Endodermal cell (in vitro differentiated cells): Measurements from ENCODE around the gene SC5D. TPM values are rescaled to one million over a fixed set of nuclear protein-coding genes. Genes with fewer than 3 reads are reported as not detected.

Experiments used
- DNase-seq: peaks from one replicate; pipeline ENCODE4 v3.0.0-alpha.2; 2017
- H3K27ac ChIP-seq: 2 replicates; pipeline ENCODE4 v1.5.1; 2013; ENCODE audit warnings: mild to moderate bottlenecking, low read depth, low read length, moderate library complexity
- H3K27me3 ChIP-seq: 2 replicates; pipeline ENCODE4 v1.6.1; 2013; ENCODE audit warnings: mild to moderate bottlenecking, low read length, moderate library complexity; ENCODE audit not compliant: insufficient read depth, control insufficient read depth, poor library complexity, severe bottlenecking
- H3K36me3 ChIP-seq: 2 replicates; pipeline ENCODE4 v1.7.0; 2013; ENCODE audit warnings: mild to moderate bottlenecking, low read length, moderate library complexity; ENCODE audit not compliant: control insufficient read depth, insufficient read depth
- H3K4me1 ChIP-seq: one replicate; pipeline ENCODE4 v1.7.0; 2013; ENCODE audit warnings: low read length; ENCODE audit not compliant: control insufficient read depth, insufficient read depth
- H3K4me3 ChIP-seq: 2 replicates; pipeline ENCODE4 v1.5.1; 2013; ENCODE audit warnings: mild to moderate bottlenecking, low read length, moderate library complexity
- H3K9ac ChIP-seq: 2 replicates; pipeline ENCODE4 v1.6.1; 2013; ENCODE audit warnings: mild to moderate bottlenecking, low read length, moderate library complexity; ENCODE audit not compliant: poor library complexity, severe bottlenecking; ENCODE audit errors: extremely low read depth
- H3K9me3 ChIP-seq: 2 replicates; pipeline ENCODE4 v1.6.1; 2013; ENCODE audit warnings: mild to moderate bottlenecking, low read length, moderate library complexity; ENCODE audit not compliant: control insufficient read depth
- H3K27ac Mint-ChIP-seq: 2 replicates; pipeline ENCODE4 v1.8.0; 2020; ENCODE audit warnings: mixed read lengths
- H3K27me3 Mint-ChIP-seq: 2 replicates; pipeline ENCODE4 v1.8.0; 2021; ENCODE audit warnings: mild to moderate bottlenecking, mixed read lengths; ENCODE audit not compliant: insufficient read depth
- H3K36me3 Mint-ChIP-seq: 2 replicates; pipeline ENCODE4 v1.8.0; 2020; ENCODE audit warnings: low read depth, mixed read lengths
- H3K4me1 Mint-ChIP-seq: 2 replicates; pipeline ENCODE4 v1.8.0; 2020; ENCODE audit warnings: mixed read lengths
- H3K4me3 Mint-ChIP-seq: 2 replicates; pipeline ENCODE4 v1.8.0; 2020; ENCODE audit warnings: mild to moderate bottlenecking, moderate library complexity, mixed read lengths
- H3K9me3 Mint-ChIP-seq: 2 replicates; pipeline ENCODE4 v1.8.0; 2020; ENCODE audit warnings: mild to moderate bottlenecking, mixed read lengths
- CTCF ChIP-seq: fragments of 200-600 bp; sonication (generic); conservative IDR thresholded peaks from 2 replicates; pipeline ENCODE4 v1.5.0; 2021; ENCODE audit warnings: antibody characterized with exemption, mild to moderate bottlenecking
- WGBS, 2 experiments: methylation state at CpG; one replicate each; pipeline versions ENCODE4 v1.1.5 to v1.1.7; 2013; ENCODE audit warnings: missing lambda C conversion rate in 2 of 2, mixed read lengths in 1 of 2; ENCODE audit not compliant: insufficient coverage in 1 of 2, insufficient read length in 1 of 2; 5-methylcytosine and 5-hydroxymethylcytosine counted together
- total RNA-seq, 2 donors: library from RNA; stranded (reverse); fragmentation: NEBNext Ultra II Directional in 1 of 2; extraction: Animal tissue kit (Norgen Biotek cat#: 25700) in 1 of 2; gene quantifications; 2 replicates in 1 of 2; 3 replicates in 1 of 2; pipeline ENCODE4 v1.2.1, GENCODE V29; 2021

The SC5D gene
- total RNA-seq, 2 donors from 2014 or later, result 66.0 to 70.9 TPM

- H3K4me1 Mint-ChIP-seq, result peaks cover 16% of the 10 kb centered on the region
- H3K27ac ChIP-seq, result no peak overlapping the region
- no peak overlapping the region for H3K27ac Mint-ChIP-seq
- H3K36me3 ChIP-seq, result no peaks in the 10 kb centered on the region
- H3K9me3 ChIP-seq, result no peaks in the 10 kb centered on the region
- peaks cover 8% of the 10 kb centered on the region for H3K4me1 ChIP-seq
- H3K4me3 ChIP-seq, result no peak overlapping the region
- H3K9ac ChIP-seq, result no peak overlapping the region
- DNase-seq, result no peak
- H3K36me3 Mint-ChIP-seq, result no peaks in the 10 kb centered on the region
- no peaks in the 10 kb centered on the region for H3K9me3 Mint-ChIP-seq
- 92 to 95% methylated on average over 7 of the region's 7 CpGs for WGBS, 2 experiments
- no peak for TF ChIP-seq CTCF
- no peak overlapping the region for H3K4me3 Mint-ChIP-seq
- no peaks in the 10 kb centered on the region for H3K27me3 ChIP-seq
- no peaks in the 10 kb centered on the region for H3K27me3 Mint-ChIP-seq
These were observed 55.8 kb downstream of the SC5D start for GRCh38 chr11:121348220-121348875.

GRCh38 chr11:121349790-121350189 is 57.2 kb downstream of the SC5D start:
- Mint-ChIP-seq H3K36me3 (no peaks in the 10 kb centered on the region), H3K27me3 (no peaks in the 10 kb centered on the region), H3K27ac (no peak overlapping the region), H3K4me3 (no peak overlapping the region), H3K9me3 (no peaks in the 10 kb centered on the region), H3K4me1 (peaks cover 18% of the 10 kb centered on the region)
- Histone ChIP-seq H3K27me3 (no peaks in the 10 kb centered on the region), H3K9me3 (no peaks in the 10 kb centered on the region), H3K4me3 (no peak overlapping the region), H3K9ac (no peak overlapping the region), H3K36me3 (no peaks in the 10 kb centered on the region), H3K4me1 (peaks cover 8% of the 10 kb centered on the region), H3K27ac (no peak overlapping the region)
- 94 to 100% methylated on average over 1 of the region's 1 CpG for WGBS, 2 experiments
- TF ChIP-seq CTCF, result no peak
- no peak for DNase-seq

- peaks cover 18% of the 10 kb centered on the region for H3K4me1 Mint-ChIP-seq
These were observed 57.9 kb downstream of the SC5D start for GRCh38 chr11:121350314-121351082.

More at GRCh38 chr11:121350314-121351082, 57.9 kb downstream of the SC5D start:
- no peaks in the 10 kb centered on the region for H3K27me3 ChIP-seq
- DNase-seq, result no peak
- Mint-ChIP-seq H3K27ac (no peak overlapping the region), H3K4me3 (no peak overlapping the region), H3K9me3 (no peaks in the 10 kb centered on the region), H3K27me3 (no peaks in the 10 kb centered on the region), H3K36me3 (no peaks in the 10 kb centered on the region)
- H3K27ac ChIP-seq, result no peak overlapping the region
- no peak overlapping the region for H3K9ac ChIP-seq
- H3K4me1 ChIP-seq, result peaks cover 8% of the 10 kb centered on the region
- no peak for TF ChIP-seq CTCF
- 86% methylated on average over 1 to 3 of the region's 3 CpGs for WGBS, 2 experiments
- no peaks in the 10 kb centered on the region for H3K9me3 ChIP-seq
- no peaks in the 10 kb centered on the region for H3K36me3 ChIP-seq
- no peak overlapping the region for H3K4me3 ChIP-seq
